Measurements from ENCODE around the gene FERMT3. TPM values are rescaled to one million over a fixed set of nuclear protein-coding genes. Genes with fewer than 3 reads are reported as not detected.
"Not testable (repeated sequence)": the region's sequence is repeated elsewhere in the genome, so short reads cannot be mapped to it uniquely, and the experiment has no call there.

FERMT3 gene
- total RNA-seq = 10 to 100 TPM; 35.6 to 42.6 TPM
- polyA plus RNA-seq = 10 to 100 TPM; 22.2 to 38.1 TPM
- long read RNA-seq, donor 1, transcript FERMT3-202 (15 exons, 2,481 nt) = major isoform, 16 of 51 reads
- long read RNA-seq, donor 1, partial matches to known transcripts = 21 of 51 reads
- long read RNA-seq, donor 1, other reads (novel, unspliced or antisense) = 14 of 51 reads
- long read RNA-seq, donor 2, transcript FERMT3-202 (15 exons, 2,481 nt) = major isoform, 5 of 20 reads
- long read RNA-seq, donor 2, partial matches to known transcripts = 9 of 20 reads
- long read RNA-seq, donor 2, other reads (novel, unspliced or antisense) = 6 of 20 reads

GRCh38 chr11:64206457-64207255 lies at the start of gene FERMT3:
Gene FERMT3 (plus strand): TSS chr11:64206721. CDS start chr11:64207365, 644 bp downstream.
- Histone ChIP-seq H3K27me3 (ENCODE audit: control insufficient read depth in 1 of 2, insufficient read depth in 2 of 2, low read length in 1 of 2) (no peaks in the 10 kb centered on the region), H3K4me3 (ENCODE audit: low read length in 2 of 2) (no peak within 1 kb of the TSS), H3K36me3 (ENCODE audit: control insufficient read depth in 1 of 2, insufficient read depth in 2 of 2, low read length in 1 of 2) (peaks cover 0 to 7% of the 10 kb centered on the region in 2 donors), H3K27ac (ENCODE audit: low read depth in 1 of 2, low read length in 2 of 2) (peak within 1 kb of the TSS in 1 of 2 donors; percentile 3), H3K4me1 (ENCODE audit: control insufficient read depth in 1 of 2, insufficient read depth in 2 of 2, low read length in 2 of 2) (no peaks in the 10 kb centered on the region), H3K9me3 (ENCODE audit: control insufficient read depth, low read length) (no peaks in the 10 kb centered on the region)
- ATAC-seq (ENCODE audit: low FRiP score) (peak; percentile 27), DNase-seq (peak in 1 of 2 donors; percentile 88)
- intact Hi-C loops (cut with DNase I) = no loop called here
- 71 to 77% methylated on average over 26 to 27 of the region's 27 CpGs for WGBS, 2 donors

DNA sequence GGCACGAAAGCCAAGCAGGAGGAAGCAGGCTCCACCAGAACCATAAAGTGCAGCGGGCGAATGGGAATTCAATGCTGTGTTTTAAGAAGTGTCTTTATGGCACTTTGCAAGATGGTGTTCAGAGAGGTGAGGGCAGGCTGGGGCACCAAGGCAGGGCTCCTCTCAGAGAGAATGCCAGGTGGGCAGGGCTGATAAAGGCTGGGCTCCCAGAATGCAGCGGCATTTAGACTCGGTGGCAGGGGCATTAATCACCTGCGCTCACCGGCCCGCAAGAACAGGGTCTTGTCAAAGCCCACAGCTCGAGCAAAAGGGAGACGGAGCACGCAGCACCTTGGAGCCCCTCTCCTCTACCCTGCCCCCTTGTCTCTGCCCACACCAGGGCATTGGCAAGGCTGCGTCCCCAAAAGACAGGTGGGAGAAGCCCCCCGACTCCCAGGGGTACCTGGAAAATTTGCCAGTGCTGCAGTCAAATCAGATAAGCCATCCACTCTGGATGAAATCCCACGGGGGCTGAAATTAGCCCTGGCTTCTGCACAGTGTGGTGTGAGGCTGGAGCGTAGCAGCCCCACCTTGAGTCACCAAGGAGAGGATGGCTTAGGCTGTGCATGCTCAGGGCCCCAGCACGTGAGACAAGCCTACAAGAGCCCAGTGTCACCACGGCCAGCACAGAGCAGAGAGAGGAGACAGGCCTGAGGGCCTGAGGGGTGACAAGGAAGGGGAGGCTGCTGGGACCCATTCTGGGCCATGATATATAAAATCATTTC lies 48.7 kb upstream of the FERMT3 start:
- Histone ChIP-seq H3K4me3 (ENCODE audit: low read length in 2 of 2) (no peak overlapping the region), H3K27me3 (ENCODE audit: control insufficient read depth in 1 of 2, insufficient read depth in 2 of 2, low read length in 1 of 2) (no peaks in the 10 kb centered on the region), H3K4me1 (ENCODE audit: control insufficient read depth in 1 of 2, insufficient read depth in 2 of 2, low read length in 2 of 2) (no peaks in the 10 kb centered on the region), H3K9me3 (ENCODE audit: control insufficient read depth, low read length) (no peaks in the 10 kb centered on the region), H3K36me3 (ENCODE audit: control insufficient read depth in 1 of 2, insufficient read depth in 2 of 2, low read length in 1 of 2) (no peaks in the 10 kb centered on the region), H3K27ac (ENCODE audit: low read depth in 1 of 2, low read length in 2 of 2) (no peak overlapping the region)
- no peak for DNase-seq
- no peak for ATAC-seq (ENCODE audit: low FRiP score)
- WGBS, 2 donors = 86 to 88% methylated on average over 17 of the region's 17 CpGs
- intact Hi-C loops (cut with DNase I) = loop anchor here in 1 of 2 donors (10.0 kb wide), 1 partner anchor 393 kb away; the partner anchor contains the start of gene ZFTA

DNA sequence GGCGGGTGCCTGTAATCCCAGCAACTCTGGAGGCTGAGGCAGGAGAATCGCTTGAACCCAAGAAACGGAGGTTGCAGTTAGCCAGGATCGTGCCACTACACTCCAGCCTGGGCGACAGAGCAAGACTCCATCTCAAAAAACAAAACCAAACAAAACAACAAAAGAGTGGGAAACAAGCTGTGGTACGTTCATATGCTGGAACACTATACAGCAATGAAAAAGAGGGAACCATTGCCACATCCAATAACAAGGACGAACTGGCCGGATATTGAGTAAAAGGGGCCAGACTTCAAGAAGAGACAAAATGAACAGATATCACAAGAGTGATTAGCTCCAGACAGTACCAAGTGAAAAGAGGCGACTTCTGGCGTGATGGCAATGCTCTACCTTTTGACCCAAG lies 45.5 kb upstream of the FERMT3 start:
- intact Hi-C loops (cut with DNase I) = no loop called here
- Histone ChIP-seq H3K4me1 (ENCODE audit: control insufficient read depth in 1 of 2, insufficient read depth in 2 of 2, low read length in 2 of 2) (no peaks in the 10 kb centered on the region), H3K4me3 (ENCODE audit: low read length in 2 of 2) (no peak overlapping the region), H3K36me3 (ENCODE audit: control insufficient read depth in 1 of 2, insufficient read depth in 2 of 2, low read length in 1 of 2) (no peaks in the 10 kb centered on the region), H3K9me3 (ENCODE audit: control insufficient read depth, low read length) (no peaks in the 10 kb centered on the region), H3K27ac (ENCODE audit: low read depth in 1 of 2, low read length in 2 of 2) (no peak overlapping the region), H3K27me3 (ENCODE audit: control insufficient read depth in 1 of 2, insufficient read depth in 2 of 2, low read length in 1 of 2) (no peaks in the 10 kb centered on the region)
- no peak for ATAC-seq (ENCODE audit: low FRiP score)
- WGBS, 2 donors = 96 to 98% methylated on average over 10 of the region's 10 CpGs
- no peak for DNase-seq

- H3K4me3 ChIP-seq (ENCODE audit: low read length in 2 of 2); DNase-seq; ATAC-seq (ENCODE audit: low FRiP score); intact Hi-C loops (cut with DNase I); H3K9me3 ChIP-seq (ENCODE audit: control insufficient read depth, low read length); H3K27ac ChIP-seq (ENCODE audit: low read depth in 1 of 2, low read length in 2 of 2); H3K36me3 ChIP-seq (ENCODE audit: control insufficient read depth in 1 of 2, insufficient read depth in 2 of 2, low read length in 1 of 2); H3K27me3 ChIP-seq (ENCODE audit: control insufficient read depth in 1 of 2, insufficient read depth in 2 of 2, low read length in 1 of 2); H3K4me1 ChIP-seq (ENCODE audit: control insufficient read depth in 1 of 2, insufficient read depth in 2 of 2, low read length in 2 of 2): not testable (repeated sequence)
- WGBS, 2 donors = 91 to 92% methylated on average over 16 of the region's 16 CpGs
These were observed 43.8 kb upstream of the FERMT3 start for GRCh38 chr11:64162769-64163168.

- Histone ChIP-seq H3K4me1 (ENCODE audit: control insufficient read depth in 1 of 2, insufficient read depth in 2 of 2, low read length in 2 of 2) (no peaks in the 10 kb centered on the region), H3K27ac (ENCODE audit: low read depth in 1 of 2, low read length in 2 of 2) (no peak overlapping the region), H3K9me3 (ENCODE audit: control insufficient read depth, low read length) (no peaks in the 10 kb centered on the region), H3K4me3 (ENCODE audit: low read length in 2 of 2) (no peak overlapping the region), H3K36me3 (ENCODE audit: control insufficient read depth in 1 of 2, insufficient read depth in 2 of 2, low read length in 1 of 2) (no peaks in the 10 kb centered on the region), H3K27me3 (ENCODE audit: control insufficient read depth in 1 of 2, insufficient read depth in 2 of 2, low read length in 1 of 2) (no peaks in the 10 kb centered on the region)
- no peak for DNase-seq
- 93 to 94% methylated on average over 5 of the region's 5 CpGs for WGBS, 2 donors
- ATAC-seq (ENCODE audit: low FRiP score) = no peak
- intact Hi-C loops (cut with DNase I) = no loop called here
These were observed 42.6 kb upstream of the FERMT3 start for GRCh38 chr11:64163951-64164350.

DNA sequence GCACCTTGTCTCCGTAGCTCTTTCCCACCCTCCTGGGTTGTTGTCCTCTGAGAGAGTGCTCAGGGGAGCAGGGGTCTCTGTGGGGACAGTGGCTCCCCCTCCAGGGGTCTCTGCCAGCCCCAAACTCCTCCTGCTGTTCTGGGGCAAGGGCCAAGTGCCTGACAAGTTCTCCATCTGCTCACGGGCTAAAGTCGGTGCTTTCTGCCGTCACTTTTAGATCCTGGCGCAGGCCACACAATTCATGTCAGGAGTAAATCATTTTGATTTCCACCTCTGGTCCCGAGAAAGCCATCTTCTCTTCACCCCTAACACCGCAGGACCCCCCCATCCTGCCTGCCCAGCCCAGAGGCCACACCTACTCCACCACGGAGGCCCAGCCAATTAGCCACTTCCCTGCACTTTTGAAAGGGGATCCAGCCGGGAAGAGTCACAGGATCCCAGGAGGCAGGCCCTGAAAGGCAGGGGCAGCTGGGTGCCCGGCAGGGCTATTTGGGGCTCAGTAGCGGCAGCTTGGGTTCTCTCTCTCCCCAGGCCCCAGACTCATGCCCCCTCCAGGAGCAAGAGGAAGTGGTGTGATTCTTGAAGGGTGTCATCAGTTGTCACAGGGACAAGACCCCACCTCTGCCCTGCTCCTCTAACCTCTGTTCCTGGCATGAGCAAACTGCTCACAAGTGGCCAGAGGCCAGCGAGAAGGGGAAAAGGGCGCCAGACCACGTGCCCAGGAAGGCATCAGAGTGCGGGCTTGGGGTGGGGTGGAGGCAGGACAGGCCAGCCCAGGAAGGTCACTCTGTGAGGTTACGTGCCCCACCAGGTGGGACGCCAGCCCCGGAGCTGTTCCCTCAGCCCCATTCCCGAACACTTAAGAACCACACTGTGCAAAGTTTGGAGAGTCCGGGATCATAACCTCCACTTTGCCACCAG lies 41.9 kb upstream of the FERMT3 start:
- Histone ChIP-seq H3K36me3 (ENCODE audit: control insufficient read depth in 1 of 2, insufficient read depth in 2 of 2, low read length in 1 of 2) (no peaks in the 10 kb centered on the region), H3K27me3 (ENCODE audit: control insufficient read depth in 1 of 2, insufficient read depth in 2 of 2, low read length in 1 of 2) (no peaks in the 10 kb centered on the region), H3K4me1 (ENCODE audit: control insufficient read depth in 1 of 2, insufficient read depth in 2 of 2, low read length in 2 of 2) (no peaks in the 10 kb centered on the region), H3K4me3 (ENCODE audit: low read length in 2 of 2) (no peak overlapping the region), H3K27ac (ENCODE audit: low read depth in 1 of 2, low read length in 2 of 2) (no peak overlapping the region), H3K9me3 (ENCODE audit: control insufficient read depth, low read length) (no peaks in the 10 kb centered on the region)
- ATAC-seq (ENCODE audit: low FRiP score) (peak; percentile 34), DNase-seq (no peak)
- WGBS, 2 donors = 42% methylated on average over 20 of the region's 20 CpGs
- intact Hi-C loops (cut with DNase I) = no loop called here

GRCh38 chr11:64165481-64165841 lies 41.1 kb upstream of the FERMT3 start:
- Histone ChIP-seq H3K27me3 (ENCODE audit: control insufficient read depth in 1 of 2, insufficient read depth in 2 of 2, low read length in 1 of 2) (no peaks in the 10 kb centered on the region), H3K36me3 (ENCODE audit: control insufficient read depth in 1 of 2, insufficient read depth in 2 of 2, low read length in 1 of 2) (no peaks in the 10 kb centered on the region), H3K27ac (ENCODE audit: low read depth in 1 of 2, low read length in 2 of 2) (no peak overlapping the region), H3K9me3 (ENCODE audit: control insufficient read depth, low read length) (no peaks in the 10 kb centered on the region), H3K4me3 (ENCODE audit: low read length in 2 of 2) (peak overlapping the region; percentile 56 to 71), H3K4me1 (ENCODE audit: control insufficient read depth in 1 of 2, insufficient read depth in 2 of 2, low read length in 2 of 2) (no peaks in the 10 kb centered on the region)
- intact Hi-C loops (cut with DNase I) = no loop called here
- whole genome bisulfite sequencing, 2 donors = 0 to 2% methylated on average over 32 of the region's 32 CpGs
- no peak for DNase-seq
- no peak for ATAC-seq (ENCODE audit: low FRiP score)

Data from aorta (tissue), 5 donors.